22Rv1 (cell line): Measurements from ENCODE around the gene HAPLN3.

Experiments used
- CTCF ChIP-seq: fragments of 450-650 bp; IDR thresholded peaks from 2 replicates; pipeline ENCODE4 v1.5.1; 2017; ENCODE audit warnings: mild to moderate bottlenecking
- ZFX ChIP-seq: fragments of 450-650 bp; IDR thresholded peaks from 2 replicates; pipeline ENCODE4 v1.6.1; 2017; ENCODE audit warnings: antibody characterized with exemption, borderline replicate concordance

DNA sequence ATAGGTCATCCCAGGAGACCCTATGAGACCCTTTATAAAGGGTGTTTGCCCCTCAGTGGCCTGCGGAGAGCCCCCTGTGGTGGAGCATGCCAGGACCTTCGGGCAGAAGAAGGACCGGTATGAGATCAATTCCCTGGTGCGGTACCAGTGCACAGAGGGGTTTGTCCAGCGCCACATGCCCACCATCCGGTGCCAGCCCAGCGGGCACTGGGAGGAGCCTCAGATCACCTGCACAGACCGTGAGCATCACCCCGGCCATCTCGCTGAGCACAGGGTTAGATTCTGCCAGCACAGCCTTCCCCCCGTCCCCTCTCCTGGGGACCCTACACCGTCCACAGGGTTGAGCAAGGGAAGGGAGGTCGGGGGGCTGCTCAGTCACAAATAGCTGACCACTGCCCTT is 21.6 kb downstream of the HAPLN3 start:
- TF ChIP-seq CTCF (no peak), ZFX (no peak)
